ENCODE data around the gene ALDOA.

ALDOA gene

DNA sequence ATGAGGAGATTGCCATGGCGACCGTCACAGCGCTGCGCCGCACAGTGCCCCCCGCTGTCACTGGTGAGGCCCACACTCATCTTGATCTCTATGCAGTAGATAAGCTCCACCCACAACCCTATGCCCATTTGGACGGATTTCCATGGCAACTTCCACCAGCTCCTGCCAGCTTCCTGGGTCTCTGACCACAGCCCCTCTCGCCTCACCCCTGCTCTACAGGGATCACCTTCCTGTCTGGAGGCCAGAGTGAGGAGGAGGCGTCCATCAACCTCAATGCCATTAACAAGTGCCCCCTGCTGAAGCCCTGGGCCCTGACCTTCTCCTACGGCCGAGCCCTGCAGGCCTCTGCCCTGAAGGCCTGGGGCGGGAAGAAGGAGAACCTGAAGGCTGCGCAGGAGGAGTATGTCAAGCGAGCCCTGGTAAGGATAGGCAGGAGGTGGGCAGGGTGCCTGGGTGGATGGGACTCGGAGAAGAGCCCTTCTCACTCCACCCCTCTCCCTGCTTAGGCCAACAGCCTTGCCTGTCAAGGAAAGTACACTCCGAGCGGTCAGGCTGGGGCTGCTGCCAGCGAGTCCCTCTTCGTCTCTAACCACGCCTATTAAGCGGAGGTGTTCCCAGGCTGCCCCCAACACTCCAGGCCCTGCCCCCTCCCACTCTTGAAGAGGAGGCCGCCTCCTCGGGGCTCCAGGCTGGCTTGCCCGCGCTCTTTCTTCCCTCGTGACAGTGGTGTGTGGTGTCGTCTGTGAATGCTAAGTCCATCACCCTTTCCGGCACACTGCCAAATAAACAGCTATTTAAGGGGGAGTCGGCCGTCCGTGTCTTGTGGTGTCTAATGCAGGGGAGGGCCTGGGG, 4.3 kb downstream of the ALDOA start:
- peaks cover 51 to 52% of the 10 kb centered on the region in 2 experiments for H3K36me3 ChIP-seq (ENCODE audit: control insufficient read depth in 1 of 2, insufficient read depth in 2 of 2, low read length in 2 of 2)
- no peaks in the 10 kb centered on the region for H3K27me3 ChIP-seq (ENCODE audit: insufficient read depth, low read length)
- H3K27ac ChIP-seq (ENCODE audit: low read depth, low read length), result no peak overlapping the region
- no peak overlapping the region for H2BK12ac ChIP-seq (ENCODE audit: low read length)
- no peak overlapping the region for H2BK120ac ChIP-seq (ENCODE audit: insufficient read depth, low read length, poor library complexity)
- no peak overlapping the region for H3K14ac ChIP-seq (ENCODE audit: low read length)
- H3K4me1 ChIP-seq (ENCODE audit: control insufficient read depth in 1 of 2, insufficient read depth in 2 of 2, low read length in 2 of 2), result peaks cover 10 to 12% of the 10 kb centered on the region in 2 experiments
- DNase-seq, result no peak
- no peak overlapping the region for H3K23ac ChIP-seq (ENCODE audit: low read length)
- no peak overlapping the region for H3K9ac ChIP-seq (ENCODE audit: low read length)
- peaks cover 23% of the 10 kb centered on the region for H3K79me2 ChIP-seq (ENCODE audit: control insufficient read depth, insufficient read depth, low read length, poor library complexity)
- H4K8ac ChIP-seq (ENCODE audit: low read depth, low read length), result no peak overlapping the region
- no peak overlapping the region for H4K91ac ChIP-seq (ENCODE audit: low read depth, low read length)
- WGBS (ENCODE audit: extremely low coverage, insufficient coverage, insufficient read length), result no CpG with 5 or more reads among the region's 31 CpGs
- H3K9me3 ChIP-seq (ENCODE audit: insufficient read depth, low read depth, low read length), result no peaks in the 10 kb centered on the region
- H4K12ac ChIP-seq (ENCODE audit: low read depth, low read length), result no peak overlapping the region
- H3K4me2 ChIP-seq (ENCODE audit: low read length), result no peak overlapping the region
- H3K4ac ChIP-seq (ENCODE audit: low read depth, low read length), result no peak overlapping the region
- H2AK5ac ChIP-seq (ENCODE audit: low read length), result no peak overlapping the region
- no peak overlapping the region for H2BK5ac ChIP-seq (ENCODE audit: low read depth, low read length, poor library complexity)
- peak overlapping the region; percentile 18 for H3K18ac ChIP-seq (ENCODE audit: low read length)
- no peak overlapping the region for H3K4me3 ChIP-seq (ENCODE audit: low read depth, low read length)
- no peak overlapping the region for H2AFZ ChIP-seq (ENCODE audit: insufficient read depth, low read length, poor library complexity)
- H3K79me1 ChIP-seq (ENCODE audit: low read length), result peaks cover 15% of the 10 kb centered on the region

- Histone ChIP-seq H4K91ac (ENCODE audit: low read depth, low read length) (no peak overlapping the region), H4K8ac (ENCODE audit: low read depth, low read length) (no peak overlapping the region), H4K12ac (ENCODE audit: low read depth, low read length) (no peak overlapping the region), H3K9me3 (ENCODE audit: insufficient read depth, low read depth, low read length) (no peaks in the 10 kb centered on the region), H3K79me2 (ENCODE audit: control insufficient read depth, insufficient read depth, low read length, poor library complexity) (peaks cover 18% of the 10 kb centered on the region), H2BK5ac (ENCODE audit: low read depth, low read length, poor library complexity) (no peak overlapping the region), H3K27me3 (ENCODE audit: insufficient read depth, low read length) (no peaks in the 10 kb centered on the region), H3K4me1 (ENCODE audit: control insufficient read depth in 1 of 2, insufficient read depth in 2 of 2, low read length in 2 of 2) (peaks cover 10 to 15% of the 10 kb centered on the region in 2 experiments), H3K4me3 (ENCODE audit: low read depth, low read length) (no peak overlapping the region), H3K79me1 (ENCODE audit: low read length) (peaks cover 10% of the 10 kb centered on the region), H3K23ac (ENCODE audit: low read length) (no peak overlapping the region), H3K36me3 (ENCODE audit: control insufficient read depth in 1 of 2, insufficient read depth in 2 of 2, low read length in 2 of 2) (peaks cover 51 to 52% of the 10 kb centered on the region in 2 experiments), H3K4ac (ENCODE audit: low read depth, low read length) (no peak overlapping the region), H3K9ac (ENCODE audit: low read length) (no peak overlapping the region), H3K27ac (ENCODE audit: low read depth, low read length) (no peak overlapping the region), H2BK120ac (ENCODE audit: insufficient read depth, low read length, poor library complexity) (no peak overlapping the region), H2BK12ac (ENCODE audit: low read length) (no peak overlapping the region), H3K14ac (ENCODE audit: low read length) (no peak overlapping the region), H2AFZ (ENCODE audit: insufficient read depth, low read length, poor library complexity) (no peak overlapping the region), H2AK5ac (ENCODE audit: low read length) (no peak overlapping the region), H3K18ac (ENCODE audit: low read length) (no peak overlapping the region), H3K4me2 (ENCODE audit: low read length) (no peak overlapping the region)
- no peak for DNase-seq
Measured at GRCh38 chr16:30070490-30070889, 4.9 kb downstream of the ALDOA start.

- Histone ChIP-seq H3K14ac (ENCODE audit: low read length) (peak within 1 kb of the TSS; percentile 97), H4K8ac (ENCODE audit: low read depth, low read length) (peak within 1 kb of the TSS; percentile 70), H2AK5ac (ENCODE audit: low read length) (peak within 1 kb of the TSS; percentile 98), H3K4me1 (ENCODE audit: control insufficient read depth in 1 of 2, insufficient read depth in 2 of 2, low read length in 2 of 2) (peaks cover 4 to 10% of the 10 kb centered on the region in 2 experiments), H4K12ac (ENCODE audit: low read depth, low read length) (peak within 1 kb of the TSS; percentile 81), H3K27ac (ENCODE audit: low read depth, low read length) (peak within 1 kb of the TSS; percentile 32), H2BK12ac (ENCODE audit: low read length) (peak within 1 kb of the TSS; percentile 45), H3K79me1 (ENCODE audit: low read length) (peaks cover 5% of the 10 kb centered on the region), H2AFZ (ENCODE audit: insufficient read depth, low read length, poor library complexity) (peak within 1 kb of the TSS; percentile 63), H3K79me2 (ENCODE audit: control insufficient read depth, insufficient read depth, low read length, poor library complexity) (peaks cover 12% of the 10 kb centered on the region), H3K23ac (ENCODE audit: low read length) (no peak within 1 kb of the TSS), H3K4me2 (ENCODE audit: low read length) (peak within 1 kb of the TSS; percentile 70), H3K18ac (ENCODE audit: low read length) (peak within 1 kb of the TSS; percentile 80), H3K4me3 (ENCODE audit: low read depth, low read length) (peak within 1 kb of the TSS; percentile 98), H4K91ac (ENCODE audit: low read depth, low read length) (peak within 1 kb of the TSS; percentile 86), H3K27me3 (ENCODE audit: insufficient read depth, low read length) (no peaks in the 10 kb centered on the region), H2BK5ac (ENCODE audit: low read depth, low read length, poor library complexity) (peak within 1 kb of the TSS; percentile 76), H3K36me3 (ENCODE audit: control insufficient read depth in 1 of 2, insufficient read depth in 2 of 2, low read length in 2 of 2) (peaks cover 41% of the 10 kb centered on the region in 2 experiments), H3K4ac (ENCODE audit: low read depth, low read length) (peak within 1 kb of the TSS; percentile 100), H2BK120ac (ENCODE audit: insufficient read depth, low read length, poor library complexity) (peak within 1 kb of the TSS; percentile 33), H3K9ac (ENCODE audit: low read length) (peak within 1 kb of the TSS; percentile 97), H3K9me3 (ENCODE audit: insufficient read depth, low read depth, low read length) (no peaks in the 10 kb centered on the region)
- WGBS (ENCODE audit: extremely low coverage, insufficient coverage, insufficient read length), result no CpG with 5 or more reads among the region's 67 CpGs
- peak; percentile 89 to 91 for DNase-seq
Measured at GRCh38 chr16:30075503-30076275, 10.1 kb downstream of the ALDOA start, which contains the start of gene PPP4C. Gene PPP4C (plus strand): TSS chr16:30075994. CDS start chr16:30076378, 384 bp downstream.

GRCh38 chr16:30076276-30076791, 10.8 kb downstream of the ALDOA start:
- Histone ChIP-seq H2BK5ac (ENCODE audit: low read depth, low read length, poor library complexity) (peak overlapping the region; percentile 76), H3K9me3 (ENCODE audit: insufficient read depth, low read depth, low read length) (no peaks in the 10 kb centered on the region), H2AK5ac (ENCODE audit: low read length) (peak overlapping the region; percentile 98), H3K79me2 (ENCODE audit: control insufficient read depth, insufficient read depth, low read length, poor library complexity) (peaks cover 12% of the 10 kb centered on the region), H2BK120ac (ENCODE audit: insufficient read depth, low read length, poor library complexity) (peak overlapping the region; percentile 33), H3K14ac (ENCODE audit: low read length) (peak overlapping the region; percentile 97), H2BK12ac (ENCODE audit: low read length) (peak overlapping the region; percentile 45), H3K27ac (ENCODE audit: low read depth, low read length) (peak overlapping the region; percentile 4), H3K23ac (ENCODE audit: low read length) (no peak overlapping the region), H3K36me3 (ENCODE audit: control insufficient read depth in 1 of 2, insufficient read depth in 2 of 2, low read length in 2 of 2) (peaks cover 42% of the 10 kb centered on the region in 2 experiments), H3K9ac (ENCODE audit: low read length) (peak overlapping the region; percentile 97), H3K4me2 (ENCODE audit: low read length) (peak overlapping the region; percentile 65), H4K8ac (ENCODE audit: low read depth, low read length) (peak overlapping the region; percentile 69), H3K4me1 (ENCODE audit: control insufficient read depth in 1 of 2, insufficient read depth in 2 of 2, low read length in 2 of 2) (peaks cover 4 to 10% of the 10 kb centered on the region in 2 experiments), H3K27me3 (ENCODE audit: insufficient read depth, low read length) (no peaks in the 10 kb centered on the region), H4K12ac (ENCODE audit: low read depth, low read length) (peak overlapping the region; percentile 13), H4K91ac (ENCODE audit: low read depth, low read length) (peak overlapping the region; percentile 86), H3K18ac (ENCODE audit: low read length) (peak overlapping the region; percentile 80), H3K79me1 (ENCODE audit: low read length) (peaks cover 5% of the 10 kb centered on the region), H3K4me3 (ENCODE audit: low read depth, low read length) (peak overlapping the region; percentile 98), H2AFZ (ENCODE audit: insufficient read depth, low read length, poor library complexity) (peak overlapping the region; percentile 63), H3K4ac (ENCODE audit: low read depth, low read length) (peak overlapping the region; percentile 100)
- peak in 1 of 2 donors; percentile 51 for DNase-seq
- no CpG with 5 or more reads among the region's 33 CpGs for WGBS (ENCODE audit: extremely low coverage, insufficient coverage, insufficient read length)

Measured in trophoblast cell (in vitro differentiated cells and primary cell).